Right renal pelvis (tissue), 4 donors: ENCODE measurements around the gene AOPEP. TPM values are rescaled to one million over a fixed set of nuclear protein-coding genes. Genes with fewer than 3 reads are reported as not detected.

ENCODE experiments used
- DNase-seq, 4 donors: peaks; one replicate each; pipeline ENCODE4 v3.0.0-alpha.2; 2013; ENCODE audit warnings: low read depth in 4 of 4, low spot score in 3 of 4, missing footprints in 1 of 4
- polyA plus RNA-seq, 4 donors: library from polyadenylated mRNA; unstranded; fragments of 120-200 nt; gene quantifications; one replicate each; pipeline ENCODE4 v1.2.1, GENCODE V29; 2013; ENCODE audit not compliant: insufficient read length in 4 of 4

The AOPEP gene
- polyA plus RNA-seq, 4 donors = 48.1 to 60.2 (median 52.1) TPM

DNA sequence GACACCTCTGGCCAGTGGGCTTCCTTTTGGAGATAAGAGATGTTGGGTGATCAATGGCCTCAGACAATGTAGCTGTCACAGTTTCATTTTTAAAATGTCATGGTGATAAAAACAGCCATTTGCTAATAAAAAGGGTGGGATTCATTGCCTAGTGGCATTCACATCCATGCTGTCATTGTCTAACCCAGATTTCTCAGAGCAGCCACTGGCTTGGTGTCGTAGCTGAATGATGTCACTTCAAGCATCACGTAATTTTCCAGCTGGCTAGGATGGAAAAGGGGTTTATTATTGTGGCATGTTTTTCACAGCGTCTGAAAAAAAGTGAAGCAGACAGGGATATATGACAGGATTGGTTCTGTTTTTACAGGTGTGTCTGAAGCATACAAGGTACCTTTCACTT is 184.7 kb downstream of the AOPEP start:
- no peak for DNase-seq

DNA sequence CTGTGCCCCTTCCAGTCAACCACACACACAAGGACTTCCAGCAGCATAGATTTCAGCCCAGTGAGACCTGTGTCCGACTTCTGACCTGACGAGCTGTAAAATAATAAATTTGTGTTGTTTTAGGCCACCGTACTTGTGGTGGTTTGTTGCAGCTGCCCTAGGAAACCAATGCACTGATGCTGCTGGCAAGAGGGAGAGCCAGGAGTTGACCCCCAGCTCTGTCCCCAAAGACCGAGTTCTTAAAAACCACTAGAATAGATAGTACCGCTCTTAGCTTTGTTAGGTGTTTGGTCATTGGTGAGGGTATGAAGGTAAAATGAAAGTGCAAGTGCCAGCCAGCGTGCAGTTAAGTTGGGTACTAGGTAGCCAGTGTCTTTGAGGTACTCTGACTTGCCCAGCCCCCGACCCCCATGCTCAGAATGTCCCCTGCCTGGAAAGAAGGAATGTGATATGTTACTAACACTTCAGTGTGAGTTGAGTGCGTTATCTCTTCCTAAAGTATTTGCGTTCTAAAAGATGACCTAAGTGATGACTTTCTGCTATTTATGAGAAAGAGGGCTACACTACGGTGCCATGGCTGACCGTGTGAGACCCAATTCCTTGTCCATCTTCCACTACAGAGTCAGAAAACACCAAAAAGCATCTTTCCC is 185.6 kb downstream of the AOPEP start:
- DNase-seq = no peak

DNA sequence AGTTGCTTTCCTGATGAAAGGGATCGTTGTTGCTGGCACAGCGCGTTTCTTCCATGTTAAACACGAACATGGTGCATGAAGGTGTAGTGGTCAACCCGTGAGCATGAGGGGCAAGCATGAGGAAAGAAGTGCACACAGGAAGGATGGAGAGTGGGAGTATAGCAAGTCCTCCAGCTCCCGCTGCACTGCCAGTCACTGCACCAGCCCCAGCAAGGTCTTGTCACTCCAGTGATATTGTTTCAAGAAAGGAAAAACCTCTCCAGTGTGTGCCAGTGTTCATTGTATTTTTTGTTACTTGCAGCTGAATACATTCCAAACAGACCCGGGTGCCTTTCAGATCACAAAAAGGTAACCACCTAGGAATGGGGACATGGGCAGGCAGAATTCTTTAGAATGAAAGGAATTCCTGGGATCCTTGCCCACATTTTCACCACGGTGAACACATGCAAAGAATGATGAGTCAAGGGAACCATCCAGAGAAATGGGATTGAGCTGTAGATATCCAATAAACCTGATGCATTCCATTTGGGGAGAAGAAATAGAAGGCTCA is 186.3 kb downstream of the AOPEP start:
- DNase-seq = no peak

DNA sequence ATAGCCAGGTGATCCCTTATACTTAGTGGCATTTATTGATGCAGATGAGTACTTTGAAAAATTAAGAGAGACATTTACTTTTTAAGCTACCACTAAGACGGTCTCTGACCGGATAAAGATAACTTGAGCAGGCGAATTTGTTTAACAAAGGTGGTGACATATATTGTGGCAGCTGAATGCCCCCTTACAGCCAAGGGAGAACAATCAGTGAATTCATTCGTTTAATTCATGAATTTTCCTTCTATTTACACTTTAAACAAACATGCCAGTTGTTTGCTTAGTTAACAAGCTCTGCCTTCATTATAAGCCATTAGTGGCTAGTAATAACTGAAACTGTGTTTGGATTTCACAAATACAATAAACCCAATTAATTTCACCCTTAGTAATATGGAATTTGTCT is 187.1 kb downstream of the AOPEP start:
- DNase-seq = no peak

DNA sequence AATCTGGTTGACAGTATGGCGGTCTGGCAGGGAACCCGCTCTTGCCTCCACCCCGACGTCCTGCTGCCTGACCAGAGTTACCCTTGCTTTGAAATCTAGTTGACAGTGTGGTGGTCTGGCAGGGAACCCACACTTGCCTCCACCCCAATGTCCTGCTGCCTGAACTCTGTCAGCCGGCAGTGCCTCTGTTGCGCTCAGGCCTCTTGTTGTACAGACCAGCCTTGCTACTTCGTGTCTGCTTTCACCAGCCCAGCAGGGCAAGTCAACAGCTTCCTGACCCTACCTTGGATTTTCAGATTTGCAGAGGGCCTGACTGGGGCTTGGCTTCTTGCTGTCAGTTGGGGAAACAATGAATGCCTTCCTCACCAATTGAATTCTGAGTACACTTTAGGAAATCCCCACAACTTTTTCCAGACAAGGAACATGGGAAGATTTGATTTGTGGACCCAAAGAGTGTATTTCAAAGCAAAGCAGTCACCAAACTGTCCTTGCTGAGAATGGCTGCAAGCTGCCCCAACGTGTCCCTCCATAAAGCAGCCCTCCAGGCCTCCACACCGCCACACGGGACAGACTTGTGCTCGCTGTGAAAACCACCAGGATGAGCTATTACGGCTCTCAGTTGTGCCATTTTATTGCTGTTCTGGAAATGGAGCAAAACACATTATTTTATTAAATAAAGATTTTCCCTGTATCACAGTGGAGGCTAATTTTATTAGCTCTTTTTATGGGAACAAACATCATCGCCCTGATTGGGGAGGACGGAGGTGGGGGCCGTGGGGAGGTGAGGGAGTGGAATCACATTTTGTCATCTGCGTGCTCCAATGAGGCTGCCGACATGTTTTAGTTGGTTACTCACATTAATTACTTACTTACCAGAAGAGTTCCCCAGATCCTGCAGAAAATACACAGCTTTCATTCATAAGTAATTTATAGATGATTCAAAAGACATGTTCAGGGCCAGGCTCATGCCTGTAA is 189.3 kb downstream of the AOPEP start:
- DNase-seq = no peak

DNA sequence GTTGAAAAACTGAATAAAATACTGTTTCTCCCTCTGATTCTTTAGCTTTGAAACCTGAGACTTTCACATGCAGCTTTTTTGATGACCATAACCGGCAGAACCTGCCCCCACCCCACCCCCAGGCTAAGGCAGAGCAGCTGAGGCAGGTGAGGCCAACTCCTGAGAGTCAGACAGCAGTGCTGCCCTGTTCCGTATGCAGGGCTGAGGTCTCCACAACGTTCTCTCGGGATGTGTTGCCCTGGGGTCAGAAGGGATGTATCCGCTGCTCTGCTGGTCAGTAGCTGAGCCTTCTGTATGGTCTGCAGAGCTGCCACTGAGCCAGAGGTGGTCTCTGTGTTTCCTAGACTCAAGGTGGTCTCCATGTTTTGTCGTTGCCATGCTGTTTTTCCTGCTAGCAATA is 190.5 kb downstream of the AOPEP start:
- DNase-seq = no peak

DNA sequence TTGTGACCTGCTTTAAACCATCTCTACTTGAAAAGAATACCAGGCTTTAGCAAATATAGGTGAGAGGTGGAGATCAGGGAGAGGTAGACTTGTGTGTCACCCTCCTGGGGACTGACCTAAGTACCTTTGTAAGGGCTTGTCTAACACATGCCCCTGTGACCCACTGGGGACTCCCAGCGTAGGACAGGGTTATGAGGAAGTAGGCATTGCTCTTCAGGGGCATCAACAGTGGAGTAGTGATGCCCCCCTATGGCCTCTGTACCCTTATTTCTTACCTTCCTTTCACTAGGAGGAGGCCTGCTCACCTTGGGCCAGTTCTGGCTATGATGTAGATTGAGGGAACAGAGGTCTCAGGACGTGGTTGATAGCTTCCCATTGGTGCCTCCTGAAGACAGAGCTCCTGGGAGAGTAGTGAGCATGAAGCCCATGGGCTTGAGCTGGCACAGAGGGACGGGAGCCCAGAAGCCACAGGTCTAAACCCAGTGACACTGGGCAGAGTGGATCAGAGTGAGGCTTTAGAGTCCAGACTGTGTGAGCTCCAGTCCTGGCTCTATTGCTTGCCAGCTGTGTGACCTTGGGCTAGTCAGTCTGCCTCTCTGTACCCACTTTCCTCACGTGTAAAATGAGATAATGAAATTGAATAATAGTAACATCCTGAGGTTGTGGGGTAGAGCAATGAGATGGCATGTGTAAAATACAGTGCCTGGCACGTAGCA is 191.7 kb downstream of the AOPEP start:
- DNase-seq = no peak

DNA sequence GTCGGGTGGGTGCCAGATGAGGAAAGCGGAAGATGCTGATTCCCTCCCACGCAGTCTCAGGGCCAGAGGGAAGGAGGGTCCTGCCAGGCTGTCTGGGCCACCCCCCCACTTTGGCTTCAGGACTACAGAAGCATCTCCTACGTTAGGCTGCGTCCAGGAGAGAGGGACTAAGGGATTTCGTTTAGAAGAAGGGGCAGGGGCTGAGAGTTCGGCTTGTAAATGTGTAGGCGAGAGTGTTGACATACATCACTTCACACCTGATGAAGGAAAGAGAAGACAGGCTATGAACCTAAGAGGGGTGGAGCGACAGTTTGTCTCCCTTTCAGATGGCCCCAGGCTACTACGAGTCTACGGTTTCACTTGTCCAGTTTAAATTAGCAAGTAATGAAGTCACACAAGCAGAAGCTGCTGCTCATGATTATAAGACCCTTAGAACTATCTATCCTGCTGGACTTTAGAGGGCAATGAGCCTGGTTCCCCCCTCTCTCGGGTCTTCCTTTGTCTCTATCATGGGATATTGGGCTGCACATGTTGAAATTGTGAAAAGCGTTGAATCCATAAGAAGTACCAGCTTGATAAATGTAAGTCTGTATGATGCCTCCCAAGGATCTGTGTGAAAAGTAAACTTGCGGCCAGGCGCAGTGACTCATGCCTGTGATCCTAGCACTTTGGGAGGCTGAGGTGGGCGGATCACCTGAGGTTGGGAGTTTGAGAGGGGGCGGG is 193.0 kb downstream of the AOPEP start:
- DNase-seq = no peak

DNA sequence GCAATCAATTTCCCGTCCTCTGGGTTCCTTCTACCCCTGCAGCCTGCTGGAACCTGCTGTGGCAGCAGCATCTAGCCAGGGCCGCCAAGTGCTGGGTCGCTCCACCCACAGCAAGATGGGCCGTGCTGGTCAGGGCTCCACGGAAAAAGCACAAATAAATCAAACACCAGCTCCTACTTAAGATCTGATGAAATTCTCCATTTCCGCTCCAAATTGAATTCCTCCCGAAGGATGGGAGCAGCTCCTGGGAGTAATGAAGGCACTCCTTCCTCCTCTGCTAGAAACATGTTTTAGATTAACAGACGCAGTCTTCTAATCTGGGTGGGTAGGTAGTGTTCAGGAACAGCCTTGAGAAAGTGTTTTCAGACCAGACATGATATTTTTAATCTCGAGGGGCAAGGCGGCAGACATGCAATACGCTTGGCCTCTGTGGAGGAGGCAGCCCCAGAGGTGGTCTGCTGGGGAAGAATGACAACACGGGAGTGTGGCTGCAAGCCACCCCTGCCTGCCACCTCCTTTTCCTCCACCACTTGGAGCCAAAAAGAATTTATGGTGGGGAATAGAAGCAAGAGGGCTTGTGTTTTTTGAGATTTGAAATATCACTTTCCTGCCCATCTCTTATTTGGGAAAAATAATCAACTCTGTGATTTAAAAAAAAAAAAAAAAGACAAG is 194.1 kb downstream of the AOPEP start:
- DNase-seq = no peak

DNA sequence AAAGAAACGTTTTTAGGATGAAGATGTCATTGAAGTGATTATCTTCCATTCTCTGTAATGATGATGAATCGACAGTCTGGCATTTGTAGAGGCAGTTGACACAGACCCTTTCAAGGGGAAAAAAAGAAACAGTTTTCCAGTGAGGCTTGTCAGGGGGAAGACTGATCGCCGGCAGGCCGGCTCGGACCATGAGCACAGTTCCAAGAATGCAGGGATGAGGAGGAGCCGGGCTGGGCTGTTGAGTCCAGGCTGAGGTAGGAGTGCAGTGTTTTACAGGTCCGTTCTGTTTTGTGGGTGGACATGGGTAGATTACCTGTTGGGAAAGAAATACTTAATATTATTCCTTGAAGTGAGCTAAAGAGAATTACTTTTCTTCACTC is 194.6 kb downstream of the AOPEP start:
- DNase-seq = no peak

DNA sequence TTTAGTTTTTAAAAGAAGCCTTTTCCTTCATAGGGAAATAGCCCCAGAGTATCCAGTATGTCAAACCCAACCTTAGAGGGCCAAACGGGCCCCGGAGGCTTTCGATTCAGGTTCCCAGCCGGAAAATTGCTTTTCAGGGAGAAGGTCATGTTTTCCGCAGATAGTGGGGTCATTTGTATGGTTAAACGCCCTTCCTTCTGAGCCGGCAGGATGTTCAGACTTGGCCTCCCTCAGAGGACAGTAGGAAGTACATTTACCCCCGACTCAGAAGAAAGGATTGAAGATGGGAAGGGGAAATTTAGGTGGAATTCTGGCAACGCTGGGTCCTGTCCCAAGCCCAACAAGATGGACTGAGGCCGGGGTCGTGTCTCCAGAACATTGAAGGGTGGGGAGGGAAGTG is 195.2 kb downstream of the AOPEP start:
- no peak for DNase-seq

DNA sequence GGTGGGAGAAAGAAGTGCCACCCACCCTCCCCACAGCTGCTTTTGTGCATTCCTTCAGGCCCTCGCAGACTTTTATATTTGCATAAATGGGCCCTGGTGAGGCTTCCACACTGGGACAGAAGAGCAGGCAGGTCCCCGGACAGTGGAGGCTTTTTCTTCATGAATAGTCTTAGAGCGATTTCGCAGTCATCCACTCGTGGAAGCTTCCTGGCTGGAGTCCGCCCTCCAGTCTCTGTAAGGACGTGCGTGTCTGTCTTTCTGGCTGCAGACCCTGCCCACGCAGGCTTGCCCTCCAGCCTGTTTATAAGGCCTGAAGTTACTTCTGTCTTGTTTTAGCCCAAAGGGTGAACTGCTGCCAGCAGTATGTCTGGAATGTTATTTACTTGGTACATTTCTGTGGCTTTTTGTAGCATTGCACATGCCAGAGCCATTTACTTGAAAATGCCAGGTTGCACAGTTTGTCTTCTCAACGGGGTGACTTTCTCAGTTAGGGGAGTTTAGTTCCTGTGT is 195.7 kb downstream of the AOPEP start:
- no peak for DNase-seq

DNA sequence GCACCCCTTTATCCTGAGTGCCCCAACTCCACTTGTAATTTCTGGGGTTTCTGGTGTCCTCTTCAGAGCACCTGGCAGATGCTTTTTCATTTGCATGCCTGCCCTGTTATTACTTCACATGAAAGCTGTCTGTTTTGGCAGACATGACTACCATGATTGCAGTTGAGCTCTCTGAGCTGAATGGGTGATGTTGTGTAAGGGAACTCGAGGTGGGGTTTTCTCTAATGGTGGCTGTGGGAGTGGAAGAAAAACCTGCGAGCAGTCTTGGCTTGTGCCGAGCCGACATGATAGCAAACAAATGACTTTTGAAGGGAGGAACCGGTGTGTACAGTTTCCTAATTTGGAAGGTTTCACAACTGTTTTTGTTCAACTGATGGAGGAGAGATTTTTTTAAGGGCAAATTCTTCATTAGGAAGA is 196.2 kb downstream of the AOPEP start:
- DNase-seq = no peak

DNA sequence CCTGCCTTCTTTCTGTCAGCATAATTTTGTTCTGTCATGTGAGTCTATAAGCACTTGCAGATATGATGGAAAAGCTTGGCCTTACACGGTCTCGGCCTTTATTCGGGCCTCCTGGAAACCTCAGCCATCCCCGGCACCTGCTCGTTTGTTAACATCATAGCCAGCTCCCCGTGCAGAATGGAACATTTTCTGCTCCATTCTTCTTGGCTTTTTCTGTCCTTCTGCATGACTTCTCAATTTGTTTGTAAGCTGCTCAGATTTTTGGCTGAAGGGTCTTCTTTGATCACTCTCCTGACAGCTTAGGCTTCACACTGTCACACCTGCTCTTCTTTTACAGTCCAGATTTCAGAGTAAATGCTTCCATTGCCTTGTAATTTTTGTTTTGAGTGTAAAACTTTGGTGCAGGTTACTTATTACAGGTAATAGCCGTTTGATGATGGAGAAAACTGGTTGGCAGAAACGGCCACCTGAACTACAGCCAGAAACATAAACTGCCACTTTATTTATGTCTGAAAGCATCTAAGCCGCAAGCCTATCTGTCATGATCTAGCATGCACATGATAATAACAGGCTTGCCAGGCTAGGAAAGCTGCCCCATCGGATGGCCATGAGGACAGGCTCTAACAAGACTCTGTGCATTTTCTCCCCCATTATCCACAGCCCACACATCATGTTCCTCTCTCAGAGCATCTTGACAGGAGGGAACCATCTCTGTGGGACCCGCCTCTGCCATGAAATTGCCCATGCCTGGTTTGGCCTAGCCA is 197.0 kb downstream of the AOPEP start:
- DNase-seq = no peak

DNA sequence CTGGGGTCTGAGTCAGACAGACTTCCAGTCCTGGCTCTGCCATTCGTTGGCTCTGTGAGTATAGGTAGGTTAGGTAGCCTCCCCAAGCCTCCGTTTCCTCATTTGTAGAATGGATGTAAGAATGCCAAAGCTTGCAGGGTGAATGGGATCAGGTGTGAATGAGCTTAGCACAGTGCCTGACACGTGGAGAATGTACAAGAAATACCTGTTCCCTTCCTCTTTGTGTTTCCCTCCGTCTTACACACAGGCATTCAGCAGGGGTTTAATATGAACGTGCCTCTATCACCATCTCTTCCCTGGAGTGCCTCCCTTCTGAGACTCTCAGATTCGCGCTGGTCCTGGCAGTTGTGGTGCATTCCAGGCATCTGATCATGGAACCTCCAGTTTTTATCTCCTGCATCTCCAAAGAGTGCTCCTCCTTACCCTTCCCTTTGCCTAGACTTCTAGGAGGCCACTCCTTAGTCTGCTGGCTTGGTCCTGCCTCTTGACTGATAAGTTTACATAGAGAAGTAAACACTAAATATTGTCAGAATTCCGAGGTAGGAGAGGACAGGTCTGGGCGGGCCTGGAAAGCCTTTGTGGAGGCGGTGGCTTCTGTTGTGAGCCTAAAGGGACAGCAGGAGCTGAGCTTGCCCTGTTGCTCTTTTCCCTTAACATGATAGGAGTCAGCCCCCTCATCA is 199.4 kb downstream of the AOPEP start:
- no peak for DNase-seq

DNA sequence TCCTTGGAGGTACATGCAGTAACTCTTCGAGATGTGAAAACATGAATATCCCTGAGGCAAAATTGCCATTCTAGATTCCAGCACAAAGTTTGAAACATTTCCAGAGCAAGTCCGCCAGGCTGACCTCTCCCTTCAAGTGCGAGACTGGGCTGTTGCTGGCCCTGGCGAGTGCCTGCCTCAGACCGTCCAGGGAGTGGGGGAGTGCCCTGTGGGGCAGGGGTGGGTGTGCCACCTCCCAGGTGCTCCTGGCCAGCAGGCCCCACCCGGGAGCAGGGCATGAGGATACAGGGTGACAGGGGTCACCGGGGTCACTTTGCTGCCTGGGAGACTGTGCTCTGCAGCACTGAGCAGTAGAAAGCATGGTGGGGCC is 199.9 kb downstream of the AOPEP start:
- no peak for DNase-seq

DNA sequence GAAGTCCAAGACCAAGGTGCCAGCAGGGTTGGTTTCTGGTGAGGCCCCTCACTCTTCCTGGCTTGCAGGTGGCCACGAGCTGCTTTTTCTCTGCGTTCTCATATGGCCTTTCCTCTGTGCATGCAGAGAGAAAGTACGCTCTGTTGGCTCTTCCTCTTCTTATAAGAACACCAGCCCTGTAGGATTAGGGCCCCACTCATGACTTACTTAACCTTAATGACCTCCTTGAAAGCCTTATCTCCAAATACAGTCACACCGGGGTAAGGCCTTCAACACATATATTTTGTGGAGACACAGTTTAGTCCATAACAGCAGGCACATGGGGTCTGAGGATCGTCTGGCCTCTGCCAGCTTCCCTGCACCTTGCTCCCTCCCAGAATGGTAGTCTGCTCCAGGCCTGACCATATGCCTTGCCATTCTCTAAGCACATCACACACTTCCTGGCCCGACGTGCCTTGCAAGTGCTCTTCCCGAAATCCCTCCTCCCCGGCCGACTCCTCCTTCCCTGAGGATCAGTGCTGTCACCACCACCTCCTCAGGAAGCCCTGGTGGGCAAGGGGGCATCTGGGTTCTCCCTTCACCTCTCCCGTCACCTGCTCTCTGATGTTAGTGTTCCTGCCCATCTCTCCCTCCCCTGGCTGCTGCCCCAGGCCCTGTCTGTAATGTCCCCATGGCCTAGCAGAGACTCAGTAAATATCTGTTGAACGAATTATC is 200.7 kb downstream of the AOPEP start:
- no peak for DNase-seq
